Heart left ventricle (tissue), 16 donors: ENCODE results near the gene SRRM4. TPM values are rescaled to one million over a fixed set of nuclear protein-coding genes. Genes with fewer than 3 reads are reported as not detected.

Experiments
- ATAC-seq, 4 donors: fragments of 200-7000 bp; cut with Tn5 transposase; one replicate each; pipeline ENCODE4 v1.9.1; 2020 to 2022; ENCODE audit warnings: moderate library complexity in 4 of 4, mild to moderate bottlenecking in 3 of 4, moderate number of reproducible peaks in 1 of 4
- DNase-seq, 5 donors: peaks; one replicate each; pipeline ENCODE4 v3.0.0-alpha.2; 2020
- H3K27ac ChIP-seq, 12 donors: fragments of 200-600 bp; sonication (generic) in 4 of 12; one replicate each; pipeline versions ENCODE4 v1.5.0 to v1.8.0; 2016 to 2022; ENCODE audit warnings: mild to moderate bottlenecking in 2 of 12
- H3K27me3 ChIP-seq, 9 donors: fragments of 200-600 bp; sonication (generic) in 2 of 9; one replicate each; pipeline versions ENCODE4 v1.5.1 to v1.8.0; 2016 to 2022; ENCODE audit warnings: mild to moderate bottlenecking in 3 of 9
- H3K36me3 ChIP-seq, 9 donors: fragments of 200-600 bp; sonication (generic) in 2 of 9; one replicate each; pipeline versions ENCODE4 v1.5.0 to v1.8.0; 2018 to 2022; ENCODE audit warnings: mild to moderate bottlenecking in 2 of 9
- H3K4me1 ChIP-seq, 12 donors: fragments of 200-600 bp; sonication (generic) in 4 of 12; one replicate each; pipeline versions ENCODE4 v1.5.0 to v1.8.0; 2016 to 2022; ENCODE audit warnings: mild to moderate bottlenecking in 3 of 12
- H3K4me3 ChIP-seq, 12 donors: fragments of 200-600 bp; sonication (generic) in 4 of 12; one replicate each; pipeline versions ENCODE4 v1.5.0 to v1.8.0; 2017 to 2022; ENCODE audit warnings: mild to moderate bottlenecking in 9 of 12, moderate library complexity in 4 of 12
- H3K9me3 ChIP-seq, 12 donors: fragments of 200-600 bp; sonication (generic) in 4 of 12; one replicate each; pipeline versions ENCODE4 v1.5.0 to v1.8.0; 2016 to 2022; ENCODE audit warnings: mild to moderate bottlenecking in 1 of 12
- CTCF ChIP-seq, 12 donors: fragments of 200-600 bp; sonication (generic) in 4 of 12; IDR thresholded peaks; one replicate each; pipeline versions ENCODE4 v1.5.0 to v1.8.0; 2018 to 2022; ENCODE audit warnings: antibody characterized with exemption in 12 of 12, mild to moderate bottlenecking in 5 of 12
- POLR2A ChIP-seq, 2 donors: fragments of 450-650 bp; IDR thresholded peaks; one replicate each; pipeline ENCODE4 v1.6.1; 2017; ENCODE audit warnings: antibody characterized with exemption in 2 of 2, mild to moderate bottlenecking in 2 of 2, moderate library complexity in 2 of 2
- WGBS, 4 donors: extraction: QIAGEN DNeasy Blood & Tissue Kit in 2 of 4; methylation state at CpG; one replicate each; pipeline versions ENCODE4 v1.1.5 to v1.1.7; 2013 to 2018; 5-methylcytosine and 5-hydroxymethylcytosine counted together
- intact Hi-C, 10 donors: fragments of 100-400 bp; cut with DNase I; formaldehyde crosslinking; loops; one replicate each; pipeline versions ENCODE4 v1.11.1 to v1.14.2; 2022
- polyA plus RNA-seq, 2 donors: library from polyadenylated mRNA; stranded (reverse); fragments of 200-250 nt; gene quantifications; one replicate each; pipeline ENCODE4 v1.2.3, GENCODE V29; 2013
- total RNA-seq, 9 donors: library from RNA; depleted of rRNA in 2 of 9; stranded (reverse); fragments of >200 nt in 2 of 9; fragmentation: NEBNext Ultra II Directional in 3 of 9; extraction: Animal tissue kit (Norgen Biotek cat#: 25700) in 3 of 9; gene quantifications; one replicate each; pipeline versions ENCODE4 v1.1.0 to v1.2.4, GENCODE V29; 2016 to 2023
- donor health status: ischemic (EF 13 %, LVEDD 7.1; RV severe dilation, severe dysfunction).
- donor health status: healthy with polysubstance abuse.
- donor health status: DM: no; HTN: yes; CAD: no.
- donor health status: DM: no; HTN: no; CAD: no.
- donor health status: ischemic (EF 25% LVEDD 6.9; RV normal size, moderate dysfunction).
- donor health status: ischemic (EF 25% LVEDD 5.7; RV mildly dilated, moderate dysfunction).
- donor health status: healthy.
- donor health status: DM: yes; HTN: yes; CAD: no.
- donor health status: ischemic (EF 35%, LVEDD 5.7; RV mildly dilated, moderate dysfunction).
- donor health status: nonischemic (EF 11% LVEDD 7.7; RV severe dilation, severe dysfunction).
- donor health status: DM: yes; HTN: yes; CAD: no.
- donor health status: PGD.
- donor health status: ischemic (EF 29% LVEDD 5.4; RV normal size, mild dysfunction).
- donor health status: nonischemic (EF 23%, LVEDD 6.1; RV moderate dilation, normal function).

The SRRM4 gene
- total and polyA plus RNA-seq, 11 donors = 0.04 to 0.57 (median 0.27) TPM; not detected in 1

- no peaks in the 10 kb centered on the region for H3K36me3 ChIP-seq
- no peaks in the 10 kb centered on the region for H3K4me1 ChIP-seq
- no peaks in the 10 kb centered on the region for H3K9me3 ChIP-seq
- ATAC-seq (no peak), DNase-seq (no peak)
- H3K4me3 ChIP-seq = no peak overlapping the region
- intact Hi-C loops = loop anchor here in 1 of 10 donors (5.0 kb wide), 1 partner anchor 50 kb away; no protein-coding TSS in a partner anchor
- no peaks in the 10 kb centered on the region for H3K27me3 ChIP-seq
- TF ChIP-seq POLR2A (IDR thresholded peaks at IDR 0.05) (no peak), CTCF (IDR thresholded peaks at IDR 0.05) (no peak)
- no peak overlapping the region for H3K27ac ChIP-seq
- 82 to 85% (median 84%) methylated on average over 4 of the region's 4 CpGs for WGBS, 4 donors
Measured at GRCh38 chr12:119122751-119123150, 141.4 kb downstream of the SRRM4 start.

- intact Hi-C loops = no loop called here
- TF ChIP-seq CTCF (IDR thresholded peaks at IDR 0.05) = no peak
- no peak for TF ChIP-seq POLR2A (IDR thresholded peaks at IDR 0.05)
- WGBS, 4 donors = 57 to 74% (median 67%) methylated on average over 3 of the region's 3 CpGs
- no peak for ATAC-seq
- Histone ChIP-seq H3K27me3 (no peaks in the 10 kb centered on the region), H3K4me1 (no peaks in the 10 kb centered on the region), H3K27ac (no peak overlapping the region), H3K9me3 (peaks cover 0 to 23% (median 13%) of the 10 kb centered on the region in 12 donors), H3K4me3 (no peak overlapping the region), H3K36me3 (no peaks in the 10 kb centered on the region)
- no peak for DNase-seq
Measured at GRCh38 chr12:119128527-119128926, 147.2 kb downstream of the SRRM4 start.

- TF ChIP-seq POLR2A (IDR thresholded peaks at IDR 0.05) (no peak), CTCF (IDR thresholded peaks at IDR 0.05) (no peak)
- H3K4me1 ChIP-seq = no peaks in the 10 kb centered on the region
- no peak overlapping the region for H3K4me3 ChIP-seq
- intact Hi-C loops = no loop called here
- no peak overlapping the region for H3K27ac ChIP-seq
- H3K36me3 ChIP-seq = no peaks in the 10 kb centered on the region
- WGBS, 4 donors = 75 to 82% (median 78%) methylated on average over 3 of the region's 3 CpGs
- DNase-seq (no peak), ATAC-seq (no peak)
- no peaks in the 10 kb centered on the region for H3K27me3 ChIP-seq
- H3K9me3 ChIP-seq = peaks cover 0 to 25% (median 13%) of the 10 kb centered on the region in 12 donors
Measured at GRCh38 chr12:119129827-119130434, 148.6 kb downstream of the SRRM4 start.

GRCh38 chr12:119130523-119130922 is 149.2 kb downstream of the SRRM4 start:
- no peaks in the 10 kb centered on the region for H3K27me3 ChIP-seq
- WGBS, 4 donors = 89 to 95% (median 93%) methylated on average over 10 of the region's 10 CpGs
- peaks cover 0 to 25% (median 13%) of the 10 kb centered on the region in 12 donors for H3K9me3 ChIP-seq
- intact Hi-C loops = no loop called here
- H3K27ac ChIP-seq = no peak overlapping the region
- ATAC-seq (no peak), DNase-seq (no peak)
- no peaks in the 10 kb centered on the region for H3K4me1 ChIP-seq
- no peak overlapping the region for H3K4me3 ChIP-seq
- H3K36me3 ChIP-seq = no peaks in the 10 kb centered on the region
- TF ChIP-seq POLR2A (IDR thresholded peaks at IDR 0.05) (no peak), CTCF (IDR thresholded peaks at IDR 0.05) (no peak)
